ENCODE results near the gene TMEM267. TPM values are rescaled to one million over a fixed set of nuclear protein-coding genes. Genes with fewer than 3 reads are reported as not detected.
A peak's percentile ranks its signal among the peaks of the same experiment; 100 is the strongest.
"Not testable (repeated sequence)": the region's sequence is repeated elsewhere in the genome, so short reads cannot be mapped to it uniquely, and the experiment has no call there.

The TMEM267 gene
- total RNA-seq, 1 donor from 2014 or later, result 8.7 TPM

GRCh38 chr5:43415935-43416802, 67.5 kb downstream of the TMEM267 start:
- intact Hi-C loops (cut with DNase I), result no loop called here
- DNase-seq (ENCODE audit: low spot score), result no peak

GRCh38 chr5:43413966-43414365, 69.7 kb downstream of the TMEM267 start:
- intact Hi-C loops (cut with DNase I), result no loop called here
- DNase-seq (ENCODE audit: low spot score), result no peak

GRCh38 chr5:43412644-43413043, 71.0 kb downstream of the TMEM267 start:
- intact Hi-C loops (cut with DNase I), result no loop called here
- no peak for DNase-seq (ENCODE audit: low spot score)

- no peak for DNase-seq (ENCODE audit: low spot score)
- intact Hi-C loops (cut with DNase I), result no loop called here
Observed at GRCh38 chr5:43412156-43412555, 71.5 kb downstream of the TMEM267 start, which contains the start of gene CCL28. TSS of gene CCL28 (minus strand) at chr5:43412391. CDS start at chr5:43412316, 75 bp downstream.

GRCh38 chr5:43411495-43411894, 72.2 kb downstream of the TMEM267 start:
- DNase-seq (ENCODE audit: low spot score), result no peak
- intact Hi-C loops (cut with DNase I), result no loop called here

GRCh38 chr5:43410414-43410813, 73.3 kb downstream of the TMEM267 start:
- DNase-seq (ENCODE audit: low spot score), result no peak
- intact Hi-C loops (cut with DNase I), result no loop called here

GRCh38 chr5:43409809-43410271, 73.8 kb downstream of the TMEM267 start:
- DNase-seq (ENCODE audit: low spot score), result no peak
- intact Hi-C loops (cut with DNase I), result no loop called here

- DNase-seq (ENCODE audit: low spot score); intact Hi-C loops (cut with DNase I): not testable (repeated sequence)
Observed at GRCh38 chr5:43402524-43403066, 81.1 kb downstream of the TMEM267 start.

- intact Hi-C loops (cut with DNase I), result no loop called here
- no peak for DNase-seq (ENCODE audit: low spot score)
Observed at GRCh38 chr5:43401827-43402226, 81.8 kb downstream of the TMEM267 start.

- DNase-seq (ENCODE audit: low spot score), result no peak
- intact Hi-C loops (cut with DNase I), result no loop called here
Observed at GRCh38 chr5:43400082-43400481, 83.6 kb downstream of the TMEM267 start.

- intact Hi-C loops (cut with DNase I), result no loop called here
- peak; percentile 77 for DNase-seq (ENCODE audit: low spot score)
Observed at GRCh38 chr5:43396762-43397304, 86.8 kb downstream of the TMEM267 start.

Other genes starting within 250 kb of the TMEM267 start
- gene HMGCS1, start 170.5 kb downstream of the TMEM267 start, total RNA-seq, result 34.4 TPM
- 0.46 TPM for gene CCL28, start 71.5 kb downstream of the TMEM267 start, total RNA-seq
- 0.22 TPM for gene C5orf34, start 31.3 kb upstream of the TMEM267 start, total RNA-seq
- gene PAIP1, start 73.2 kb upstream of the TMEM267 start, total RNA-seq, result 118 TPM
- gene NNT, start 119.3 kb upstream of the TMEM267 start, total RNA-seq, result 396 TPM

Data from cardiac septum (tissue), 1 donor.